ENCODE measurements around the gene FER.
"Not testable (repeated sequence)": the region's sequence is repeated elsewhere in the genome, so short reads cannot be mapped to it uniquely, and the experiment has no call there.

Gene FER

DNA sequence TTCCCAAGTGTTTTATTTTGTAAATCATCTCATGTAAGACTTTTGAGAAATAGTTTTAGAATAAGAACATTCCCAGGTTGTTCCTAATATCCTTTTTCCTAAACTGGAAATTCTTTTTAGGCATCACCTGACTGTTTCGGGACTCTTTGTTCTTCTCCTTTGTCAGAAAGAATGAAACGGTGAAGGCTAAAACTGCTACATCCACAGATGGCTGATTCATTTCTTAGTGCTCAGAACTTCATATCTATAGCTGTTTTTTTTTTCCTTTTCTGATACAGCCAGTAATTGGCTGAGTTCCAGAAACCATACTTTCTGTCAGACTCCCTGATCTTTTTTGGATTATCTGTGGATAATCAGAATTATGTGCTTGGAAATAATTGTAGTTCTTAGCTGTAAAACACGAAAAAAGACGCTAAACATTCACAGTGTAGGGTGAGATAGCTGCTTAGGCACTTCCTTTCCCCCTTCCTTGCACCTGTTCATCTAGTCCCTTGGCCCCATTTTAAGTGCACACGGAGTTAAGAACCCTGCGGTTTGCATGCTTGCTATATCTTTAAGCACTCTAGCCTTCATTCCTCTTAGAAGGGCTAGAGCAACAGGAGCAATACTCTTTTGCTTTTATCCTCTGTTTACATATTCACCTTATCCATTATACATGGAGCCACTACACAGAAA is 378.2 kb downstream of the FER start:
- no peak for DNase-seq (ENCODE audit: low read depth)

DNA sequence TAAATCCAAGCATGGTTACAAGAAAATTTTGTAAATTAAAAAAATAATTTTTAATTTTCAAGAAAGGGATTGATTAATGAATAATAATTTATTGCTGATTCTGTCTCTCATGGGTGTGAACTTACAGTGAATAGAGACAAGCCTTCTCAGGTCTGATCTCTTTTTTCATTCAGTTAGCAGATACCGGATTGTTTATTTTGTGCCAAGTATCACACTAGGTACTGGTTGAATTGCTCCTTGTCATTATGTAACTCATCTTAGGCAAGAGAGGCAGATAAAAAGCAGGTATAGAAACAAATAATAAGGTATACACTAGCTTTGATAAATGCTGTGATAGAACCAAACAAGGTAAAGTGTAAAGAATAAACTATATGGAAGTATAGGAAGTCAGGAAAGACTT is 378.8 kb downstream of the FER start:
- no peak for DNase-seq (ENCODE audit: low read depth)

- no peak for DNase-seq (ENCODE audit: low read depth)
Measured at GRCh38 chr5:109136906-109137305, 389.2 kb downstream of the FER start.

GRCh38 chr5:109141222-109142200 is 393.8 kb downstream of the FER start:
- no peak for DNase-seq (ENCODE audit: low read depth)

DNA sequence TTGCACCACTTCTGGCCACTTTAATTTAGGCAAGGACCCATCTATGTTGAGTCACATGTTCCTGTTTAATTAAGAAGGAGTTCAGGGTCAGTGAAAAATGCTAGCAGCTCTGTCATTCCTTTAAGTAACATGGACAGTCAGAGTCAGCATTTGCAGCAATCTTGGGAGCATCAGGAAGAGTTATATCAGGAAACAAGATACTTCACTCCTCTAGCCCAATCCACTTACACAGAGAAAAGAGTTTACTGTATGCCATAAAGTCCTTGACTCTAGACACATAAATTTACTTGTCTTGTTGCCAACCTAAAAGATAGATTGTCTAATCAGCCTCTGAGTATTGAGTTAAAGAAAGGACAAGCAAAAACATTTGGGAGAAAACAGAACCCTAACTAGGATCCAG is 395.3 kb downstream of the FER start:
- no peak for DNase-seq (ENCODE audit: low read depth)

DNA sequence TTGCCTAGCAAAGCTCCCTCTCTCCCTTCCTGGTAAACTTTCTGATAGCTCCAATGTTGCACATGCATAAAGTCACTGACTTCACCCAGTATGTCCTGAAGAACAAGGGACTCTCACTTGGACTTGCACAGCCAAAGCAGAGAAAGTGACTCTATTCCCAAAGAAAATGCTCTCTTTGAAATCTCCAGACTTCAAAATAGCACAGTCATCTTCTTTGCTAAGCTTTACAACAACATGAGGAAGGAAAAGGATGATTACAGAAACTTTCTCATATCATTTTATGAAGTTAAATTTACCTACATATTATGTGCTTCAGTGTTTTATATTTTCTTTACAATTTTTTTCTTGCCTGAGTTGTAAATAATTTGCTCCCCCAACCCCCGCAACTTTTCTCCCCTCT is 397.4 kb downstream of the FER start:
- DNase-seq (ENCODE audit: low read depth), result no peak

DNA sequence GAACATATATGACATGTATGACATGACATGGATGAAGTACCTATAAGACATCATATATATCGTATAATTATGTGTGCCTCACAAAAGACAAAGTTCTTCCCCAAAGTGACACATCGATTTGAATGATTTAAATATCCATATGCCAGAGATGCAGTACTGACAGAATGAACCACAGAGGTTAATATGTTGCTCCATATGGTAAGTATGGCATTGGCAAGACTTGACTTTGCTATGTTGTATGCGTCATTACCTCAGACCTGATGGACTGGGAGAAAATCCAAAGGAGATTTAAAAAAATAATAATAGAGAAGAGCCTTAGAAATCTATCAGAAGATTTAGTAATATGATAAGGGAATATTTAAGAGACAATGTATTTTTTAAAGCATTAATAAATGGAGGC is 398.9 kb downstream of the FER start:
- no peak for DNase-seq (ENCODE audit: low read depth)

- DNase-seq (ENCODE audit: low read depth), result no peak
Measured at GRCh38 chr5:109152565-109152964, 404.9 kb downstream of the FER start.

- DNase-seq (ENCODE audit: low read depth), result no peak
Measured at GRCh38 chr5:109155625-109156024, 407.9 kb downstream of the FER start.

GRCh38 chr5:109156885-109157284 is 409.2 kb downstream of the FER start:
- DNase-seq (ENCODE audit: low read depth), result no peak

- DNase-seq (ENCODE audit: low read depth), result no peak
Measured at GRCh38 chr5:109160468-109160867, 412.8 kb downstream of the FER start.

DNA sequence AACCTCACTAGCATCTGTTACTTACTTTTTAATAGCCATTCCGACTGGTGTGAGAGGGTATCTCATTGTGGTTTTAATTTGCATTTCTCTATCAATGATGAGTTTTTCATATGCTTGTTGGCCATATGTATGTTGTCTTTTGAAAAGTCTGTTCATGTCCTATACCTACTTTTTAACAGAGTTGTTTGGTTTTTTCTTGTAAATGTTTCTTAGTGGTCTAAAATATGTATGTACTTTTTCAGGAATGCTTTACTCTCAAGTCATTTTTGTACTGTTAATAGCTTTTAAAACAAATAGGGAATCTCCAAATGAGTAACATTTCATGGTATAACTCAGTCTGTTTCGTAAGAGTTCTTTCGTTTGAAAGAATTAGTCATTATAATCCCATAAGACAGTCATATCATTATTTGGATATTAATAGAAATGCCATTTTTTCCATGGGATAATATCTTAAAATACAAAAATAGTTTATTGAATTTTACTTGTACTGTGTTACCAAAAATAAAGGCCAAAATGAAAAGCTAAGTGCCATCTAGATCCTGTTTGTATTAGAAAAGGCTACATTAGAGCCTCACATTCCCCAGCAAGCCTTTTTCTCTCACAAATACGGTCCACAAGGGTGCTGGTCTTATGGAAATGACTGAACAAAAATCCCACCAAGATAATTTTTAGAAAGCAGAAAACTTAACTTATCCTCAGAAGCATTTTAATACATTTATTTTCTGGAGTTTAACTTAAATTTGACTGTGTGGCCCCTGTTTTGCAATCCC is 414.4 kb downstream of the FER start:
- no peak for DNase-seq (ENCODE audit: low read depth)

- no peak for DNase-seq (ENCODE audit: low read depth)
Measured at GRCh38 chr5:109163336-109163735, 415.6 kb downstream of the FER start.

DNA sequence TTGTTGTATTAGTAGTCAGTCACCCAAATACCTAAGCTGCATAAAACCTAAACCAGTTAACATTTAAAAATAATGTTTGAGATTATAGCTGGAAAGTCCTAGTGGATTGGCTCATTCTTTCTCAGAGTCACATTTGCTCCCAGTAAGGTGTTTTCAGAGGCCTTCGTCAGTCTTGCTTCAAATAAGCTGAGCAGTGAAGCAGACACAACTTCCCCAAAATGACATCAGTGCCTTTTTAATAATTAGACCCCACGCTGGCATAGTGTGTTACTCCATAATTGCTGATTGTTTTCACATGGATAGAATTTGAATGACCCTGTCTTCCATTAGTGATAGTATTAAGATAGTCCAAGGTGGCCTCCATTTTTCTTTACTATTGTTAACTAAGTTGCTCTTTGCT is 416.3 kb downstream of the FER start:
- no peak for DNase-seq (ENCODE audit: low read depth)

DNA sequence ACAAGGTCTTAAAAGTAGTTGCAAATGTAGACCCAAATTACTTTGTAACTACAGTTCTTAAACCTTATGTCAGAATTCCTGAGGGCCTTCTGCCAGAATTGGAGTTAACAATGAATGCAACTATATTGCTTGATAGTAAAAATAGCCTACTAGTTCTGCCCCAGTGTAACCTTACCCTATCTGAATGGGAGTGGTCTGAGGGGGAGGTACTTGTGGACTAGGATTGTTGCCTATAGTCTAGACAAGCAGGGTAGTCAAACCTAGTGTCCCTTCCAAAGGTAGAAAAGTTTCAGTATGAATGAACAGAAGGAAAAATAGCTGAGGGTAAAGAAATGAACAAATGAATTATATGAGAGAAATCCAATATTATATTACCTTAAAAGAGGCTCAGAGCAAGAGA is 419.9 kb downstream of the FER start:
- no peak for DNase-seq (ENCODE audit: low read depth)

- no peak for DNase-seq (ENCODE audit: low read depth)
Measured at GRCh38 chr5:109168151-109168550, 420.5 kb downstream of the FER start.

DNA sequence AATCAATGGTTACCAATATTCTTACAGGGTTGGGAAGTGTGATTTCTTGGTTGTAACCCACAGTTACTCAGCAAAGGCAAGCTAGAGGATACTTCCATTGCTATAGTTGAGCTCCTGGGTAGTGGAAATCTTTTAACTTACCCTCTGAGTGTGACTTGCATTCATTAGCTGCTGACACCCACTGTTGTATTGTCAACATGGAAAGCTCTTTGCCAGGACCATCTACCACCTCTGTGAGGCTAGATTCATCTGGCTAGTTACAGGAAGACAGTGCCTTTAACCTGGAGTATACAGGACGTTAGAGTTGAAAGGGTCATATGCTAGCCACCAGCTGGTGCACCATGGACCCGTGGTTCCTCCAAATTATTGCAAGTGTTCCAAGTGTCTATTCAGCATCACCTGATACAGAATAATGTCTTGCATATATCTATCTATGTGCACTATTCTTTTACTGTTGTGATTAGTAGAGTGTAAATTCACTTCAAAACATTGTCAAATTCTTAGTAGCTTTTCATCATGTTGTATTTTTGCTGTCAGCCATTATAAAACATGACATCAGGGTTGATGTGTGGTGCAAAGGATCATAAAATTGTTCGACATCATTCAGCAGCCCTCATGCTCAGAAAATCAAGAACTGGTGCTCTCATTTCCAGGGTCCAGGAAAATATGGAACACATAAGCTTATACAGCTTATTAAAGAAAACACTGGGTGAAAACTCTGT is 423.1 kb downstream of the FER start:
- no peak for DNase-seq (ENCODE audit: low read depth)

- DNase-seq (ENCODE audit: low read depth), result not testable (repeated sequence)
Measured at GRCh38 chr5:109171437-109172073, 423.9 kb downstream of the FER start.

DNA sequence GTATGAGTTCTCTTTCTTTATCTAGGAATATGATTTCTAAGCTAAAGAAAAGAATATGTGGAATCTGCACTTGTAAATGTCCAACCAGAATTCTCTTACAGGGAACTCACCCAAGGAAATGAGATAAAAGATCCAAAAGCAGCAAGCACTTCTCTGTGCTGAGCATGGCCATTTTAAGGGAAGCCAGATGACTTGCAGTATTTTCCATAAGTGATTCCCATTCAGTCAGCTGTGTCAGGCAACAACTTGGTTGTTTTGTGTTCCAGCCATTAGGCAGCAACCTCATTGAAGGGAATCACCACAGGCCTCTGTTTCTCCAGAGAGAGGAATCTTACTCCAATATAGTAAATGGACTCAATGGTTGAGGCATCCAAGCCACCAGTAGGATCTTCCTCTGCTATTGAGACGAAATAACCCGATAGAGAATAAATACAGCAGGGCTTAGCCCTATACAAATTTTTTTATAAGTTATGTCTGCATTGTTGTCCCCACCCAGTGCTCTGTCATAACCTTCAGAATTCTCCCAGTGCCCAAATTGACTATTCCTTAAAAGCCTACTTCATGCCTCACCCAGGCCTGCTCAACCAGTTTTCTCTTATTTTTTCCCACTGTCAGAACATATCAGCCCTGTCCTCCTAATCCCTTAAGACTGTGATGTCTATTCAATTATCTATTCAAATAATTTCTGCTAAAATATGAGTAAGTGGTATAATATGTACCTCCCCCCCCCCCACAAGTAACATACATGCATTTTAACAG is 425.5 kb downstream of the FER start:
- no peak for DNase-seq (ENCODE audit: low read depth)

DNA sequence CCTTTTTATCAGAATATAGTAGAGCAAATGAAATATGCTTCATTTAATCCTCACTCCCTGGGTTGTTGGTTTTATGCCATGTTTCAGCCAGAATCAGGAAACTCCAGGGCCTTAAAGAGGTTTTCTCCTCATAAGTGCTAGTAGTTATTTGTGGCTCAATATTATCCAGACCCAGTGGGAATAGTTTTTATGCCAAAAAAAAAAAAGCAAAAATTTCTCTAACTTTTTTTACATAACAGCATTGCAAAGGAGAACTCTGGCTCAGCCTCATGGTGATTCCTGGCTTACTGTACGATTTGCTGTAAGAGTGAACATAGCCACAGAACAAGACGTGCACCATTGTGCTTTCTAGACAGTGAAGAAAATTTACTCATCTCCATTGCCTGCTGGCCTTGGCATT is 429.5 kb downstream of the FER start:
- no peak for DNase-seq (ENCODE audit: low read depth)

- DNase-seq (ENCODE audit: low read depth), result no peak
Measured at GRCh38 chr5:109177782-109178181, 430.1 kb downstream of the FER start.

Data from activated T-cell treated with anti-CD3 and anti-CD28 coated beads for 24 hours (primary cell).